Memory B cell (primary cell): Measurements from ENCODE around the gene CCDC63.

ENCODE experiments used
- ATAC-seq: fragments of 150-1000 bp; cut with Tn5 transposase; 2 replicates; pipeline ENCODE4 v1.10.0; 2021; ENCODE audit warnings: low read depth, mild to moderate bottlenecking, moderate library complexity
- DNase-seq, 2 donors: peaks; one replicate each; pipeline ENCODE4 v3.0.0; 2022; ENCODE audit warnings: low spot score in 2 of 2
- H3K27ac Mint-ChIP-seq: one replicate; pipeline ENCODE4 v1.8.0; 2022; ENCODE audit warnings: mild to moderate bottlenecking, moderate library complexity, mixed read lengths
- H3K27me3 Mint-ChIP-seq: one replicate; pipeline ENCODE4 v1.8.0; 2022; ENCODE audit warnings: mixed read lengths
- H3K36me3 Mint-ChIP-seq: one replicate; pipeline ENCODE4 v1.8.0; 2022; ENCODE audit warnings: mild to moderate bottlenecking, mixed read lengths
- H3K4me1 Mint-ChIP-seq: one replicate; pipeline ENCODE4 v1.8.0; 2022; ENCODE audit warnings: mixed read lengths
- H3K4me3 Mint-ChIP-seq: one replicate; pipeline ENCODE4 v1.8.0; 2022; ENCODE audit warnings: mild to moderate bottlenecking, moderate library complexity, mixed read lengths
- H3K9me3 Mint-ChIP-seq: one replicate; pipeline ENCODE4 v1.8.0; 2022; ENCODE audit warnings: mixed read lengths

CCDC63 gene

DNA sequence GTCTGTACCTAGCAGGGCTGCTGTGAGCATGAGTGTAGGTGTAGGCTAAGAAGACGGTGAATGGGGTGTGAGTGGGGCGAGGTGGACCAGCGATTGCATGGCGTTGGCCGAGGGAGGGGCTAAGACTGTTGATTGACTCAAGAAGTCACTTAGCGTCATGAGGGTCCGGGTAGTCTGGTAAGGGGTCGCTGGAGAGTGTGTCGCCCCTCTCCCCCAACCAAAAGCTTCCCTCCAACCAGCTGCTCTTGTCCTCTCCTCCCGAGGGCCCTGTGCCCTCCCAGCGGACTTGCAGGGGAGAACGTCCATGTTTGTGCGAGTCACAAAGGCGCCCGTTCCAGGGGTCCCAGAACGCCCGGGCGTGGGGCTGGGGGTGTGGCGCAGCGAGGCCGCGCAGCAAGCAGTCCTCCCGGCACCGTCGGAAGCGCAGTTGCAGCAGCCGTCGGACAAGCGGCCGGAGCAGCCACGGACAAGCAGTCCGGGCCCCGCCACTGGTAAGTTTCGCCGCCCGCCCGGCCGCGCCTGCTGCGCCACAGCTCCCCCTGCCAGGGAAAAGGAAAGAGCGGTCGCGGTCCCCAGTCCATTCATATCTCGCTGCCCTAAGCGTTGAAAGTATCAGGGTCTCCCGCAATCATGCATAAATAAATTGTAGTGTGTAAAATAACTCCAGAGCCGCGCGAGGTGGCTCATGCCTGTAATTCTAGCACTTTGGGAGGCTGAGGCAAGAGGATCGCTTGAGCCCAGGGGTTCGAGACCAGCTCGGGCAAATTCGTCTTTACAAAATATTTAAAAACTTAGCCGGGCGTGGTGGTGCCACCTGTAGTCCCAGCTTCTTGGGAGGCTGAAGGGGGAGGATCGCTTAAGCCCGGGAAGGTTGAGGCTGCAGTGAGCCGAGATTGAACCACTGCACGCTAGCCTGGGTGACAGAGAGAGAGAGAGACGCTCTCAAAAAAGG lies at the start of gene CCDC63:
Gene CCDC63 (plus strand): TSS at position 373 of the 952 bp plus-strand sequence. CDS start 5,968 bp downstream, outside the sequence.
- H3K9me3 Mint-ChIP-seq = no peaks in the 10 kb centered on the region
- H3K4me3 Mint-ChIP-seq = peak within 1 kb of the TSS; percentile 84
- DNase-seq (peak; percentile 16 to 40), ATAC-seq (peak; percentile 79)
- H3K27me3 Mint-ChIP-seq = peaks cover 8% of the 10 kb centered on the region
- peaks cover 5% of the 10 kb centered on the region for H3K4me1 Mint-ChIP-seq
- no peak within 1 kb of the TSS for H3K27ac Mint-ChIP-seq
- no peaks in the 10 kb centered on the region for H3K36me3 Mint-ChIP-seq

DNA sequence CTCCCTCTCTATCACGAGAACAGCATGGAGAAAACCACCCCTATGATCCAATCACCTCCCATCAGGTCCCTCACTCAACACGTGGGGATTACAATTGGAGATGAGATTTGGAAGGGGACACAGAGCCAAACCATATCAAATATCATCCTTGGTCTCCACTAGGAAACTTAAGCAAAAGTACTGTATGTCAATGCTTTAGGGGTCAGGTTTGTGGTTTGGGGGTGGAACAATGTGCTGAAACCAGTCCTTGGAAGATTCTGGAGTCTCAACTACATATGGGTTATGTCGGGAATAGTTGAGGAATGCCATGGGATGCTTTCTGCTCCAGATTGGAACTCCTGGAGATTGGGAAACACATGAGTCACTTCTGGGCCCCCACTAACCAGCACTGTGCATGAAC lies 48.3 kb upstream of the CCDC63 start:
- no peak for DNase-seq
- peaks cover 2% of the 10 kb centered on the region for H3K36me3 Mint-ChIP-seq
- no peaks in the 10 kb centered on the region for H3K4me1 Mint-ChIP-seq
- no peak overlapping the region for H3K4me3 Mint-ChIP-seq
- ATAC-seq = no peak
- H3K27ac Mint-ChIP-seq = no peak overlapping the region
- peaks cover 6% of the 10 kb centered on the region for H3K9me3 Mint-ChIP-seq
- peaks cover 1% of the 10 kb centered on the region for H3K27me3 Mint-ChIP-seq

DNA sequence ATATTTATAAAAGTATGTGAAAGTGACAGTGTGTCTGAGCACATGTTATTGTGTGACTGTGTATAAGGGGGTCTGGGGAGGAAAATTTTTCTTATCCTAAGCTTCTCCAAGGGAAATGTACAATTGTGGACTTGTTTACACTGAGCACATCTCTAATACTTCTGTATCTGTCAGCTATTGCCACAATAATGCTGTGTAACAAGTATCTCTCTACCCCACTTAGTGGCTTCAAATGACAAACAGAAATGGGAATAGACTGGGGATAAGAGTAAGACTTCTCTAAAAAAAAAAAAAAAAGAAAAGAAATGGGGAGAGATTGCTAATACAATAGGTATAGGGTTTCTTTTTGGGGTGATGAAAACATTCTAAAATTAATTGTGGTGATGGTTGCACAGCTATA lies 44.3 kb upstream of the CCDC63 start:
- DNase-seq (no peak), ATAC-seq (no peak)
- Mint-ChIP-seq H3K36me3 (peaks cover 6% of the 10 kb centered on the region), H3K4me3 (no peak overlapping the region), H3K4me1 (no peaks in the 10 kb centered on the region), H3K9me3 (peaks cover 10% of the 10 kb centered on the region), H3K27ac (no peak overlapping the region), H3K27me3 (peaks cover 3% of the 10 kb centered on the region)

DNA sequence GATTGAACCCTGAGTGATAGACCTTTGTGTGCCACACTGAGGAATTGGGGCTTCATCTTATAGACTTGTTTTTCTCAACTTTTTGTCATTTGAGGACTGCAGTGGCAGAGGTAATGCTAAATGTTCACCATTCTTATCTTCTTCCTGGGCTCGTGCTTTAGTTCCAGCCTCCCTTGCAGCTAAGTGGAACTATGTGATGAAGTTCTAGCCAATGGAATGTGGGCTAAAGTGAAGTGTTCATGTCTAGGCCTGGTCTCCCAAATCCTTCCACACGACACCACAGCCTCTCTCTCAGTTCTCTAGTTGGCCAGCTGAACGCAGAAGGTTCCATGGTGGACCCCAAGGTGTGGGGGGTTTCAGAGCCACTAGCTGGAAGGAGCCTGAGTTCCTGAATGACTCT lies 42.4 kb upstream of the CCDC63 start:
- no peak overlapping the region for H3K27ac Mint-ChIP-seq
- H3K4me1 Mint-ChIP-seq = no peaks in the 10 kb centered on the region
- peaks cover 3% of the 10 kb centered on the region for H3K27me3 Mint-ChIP-seq
- peaks cover 4% of the 10 kb centered on the region for H3K36me3 Mint-ChIP-seq
- H3K9me3 Mint-ChIP-seq = peaks cover 7% of the 10 kb centered on the region
- ATAC-seq = no peak
- no peak for DNase-seq
- H3K4me3 Mint-ChIP-seq = no peak overlapping the region

DNA sequence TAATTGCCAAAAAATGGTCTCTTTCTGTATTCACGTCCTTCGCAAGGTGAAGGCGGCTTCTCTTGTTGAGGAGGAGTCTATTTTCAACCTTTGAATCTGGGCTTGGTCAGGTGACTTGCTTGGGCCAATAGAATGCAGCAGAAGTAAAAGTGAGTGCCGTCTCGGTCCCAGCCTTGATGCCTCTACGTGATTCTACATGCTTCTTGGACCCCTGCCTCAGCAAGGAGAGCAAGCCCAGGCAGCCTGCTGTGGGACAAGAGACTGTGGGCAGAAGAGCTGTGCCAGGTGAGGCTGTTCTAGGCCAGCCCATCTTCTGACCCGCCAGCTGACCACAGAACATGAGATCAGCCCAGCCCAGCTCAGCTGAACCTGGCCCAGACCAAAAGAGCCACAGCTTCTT lies 39.1 kb upstream of the CCDC63 start:
- ATAC-seq = no peak
- Mint-ChIP-seq H3K27me3 (peaks cover 6% of the 10 kb centered on the region), H3K4me1 (peaks cover 2% of the 10 kb centered on the region), H3K36me3 (peaks cover 4% of the 10 kb centered on the region), H3K27ac (no peak overlapping the region), H3K4me3 (no peak overlapping the region), H3K9me3 (peaks cover 5% of the 10 kb centered on the region)
- DNase-seq = no peak

DNA sequence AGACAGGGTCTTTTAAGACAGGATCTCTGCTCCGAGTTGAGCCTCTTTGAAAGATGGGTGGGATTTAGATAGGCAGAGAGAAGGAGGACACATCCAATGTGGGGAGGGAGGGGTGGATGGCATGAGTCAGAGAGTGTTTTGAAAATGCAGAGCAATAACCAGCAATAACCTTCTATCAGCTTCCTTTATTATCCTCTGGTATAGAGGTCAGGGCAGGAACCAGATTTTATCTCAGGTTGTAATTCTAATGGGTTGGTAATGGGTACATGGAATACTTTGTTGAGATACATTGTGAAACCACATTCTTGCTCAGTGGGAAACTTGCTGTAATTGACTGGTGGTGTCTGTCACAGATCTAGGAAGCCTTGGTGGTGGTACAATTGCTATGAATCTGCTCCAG lies 37.6 kb upstream of the CCDC63 start:
- H3K9me3 Mint-ChIP-seq = no peaks in the 10 kb centered on the region
- H3K36me3 Mint-ChIP-seq = peaks cover under 1% of the 10 kb centered on the region
- H3K27ac Mint-ChIP-seq = no peak overlapping the region
- H3K27me3 Mint-ChIP-seq = peaks cover 9% of the 10 kb centered on the region
- peaks cover 4% of the 10 kb centered on the region for H3K4me1 Mint-ChIP-seq
- H3K4me3 Mint-ChIP-seq = no peak overlapping the region
- DNase-seq (no peak), ATAC-seq (no peak)

DNA sequence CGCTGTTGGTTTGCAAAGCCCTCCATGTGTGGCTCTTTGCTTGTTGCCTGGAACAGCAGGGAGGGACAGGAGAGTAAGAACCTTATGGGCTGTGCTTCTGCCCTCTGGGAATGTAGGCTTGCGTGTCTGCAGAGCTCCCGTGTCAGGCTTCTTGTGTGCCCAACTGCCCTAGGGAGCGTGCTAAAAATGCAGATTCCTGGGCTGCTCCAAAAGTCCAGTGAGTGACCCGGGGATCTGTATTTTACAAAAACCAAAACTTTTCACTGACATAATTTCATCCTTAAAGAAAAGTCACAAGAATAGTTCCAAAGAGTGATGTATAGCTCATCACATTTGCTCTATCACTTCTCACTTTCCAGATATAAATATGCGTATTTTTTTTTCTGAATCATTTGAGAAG lies 34.8 kb upstream of the CCDC63 start:
- peaks cover 9% of the 10 kb centered on the region for H3K27me3 Mint-ChIP-seq
- no peaks in the 10 kb centered on the region for H3K9me3 Mint-ChIP-seq
- H3K36me3 Mint-ChIP-seq = no peaks in the 10 kb centered on the region
- no peak overlapping the region for H3K4me3 Mint-ChIP-seq
- no peak for DNase-seq
- H3K27ac Mint-ChIP-seq = no peak overlapping the region
- peaks cover 4% of the 10 kb centered on the region for H3K4me1 Mint-ChIP-seq
- ATAC-seq = no peak

DNA sequence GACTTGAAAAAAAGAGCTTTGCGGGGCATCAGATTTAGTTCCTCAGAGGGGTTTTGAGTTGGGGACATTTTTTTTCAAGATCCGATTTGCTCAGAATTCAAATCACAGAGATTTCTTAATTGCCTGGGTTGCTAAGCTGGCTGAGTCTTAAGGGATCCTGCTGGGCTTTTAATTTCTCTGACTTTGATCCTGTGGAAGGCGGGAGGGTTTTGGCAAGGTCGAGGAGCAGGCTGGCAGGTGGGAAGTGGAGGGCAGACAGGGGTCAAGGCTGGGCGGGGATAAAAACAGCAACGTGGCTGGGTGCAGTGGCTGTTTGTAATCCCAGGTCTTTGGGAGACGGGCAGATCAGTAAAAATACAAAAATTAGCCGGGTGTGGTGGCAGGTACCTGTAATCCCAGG lies 33.5 kb upstream of the CCDC63 start:
- ATAC-seq (no peak), DNase-seq (no peak)
- Mint-ChIP-seq H3K9me3 (no peaks in the 10 kb centered on the region), H3K4me3 (no peak overlapping the region), H3K27ac (no peak overlapping the region), H3K4me1 (peaks cover 4% of the 10 kb centered on the region), H3K27me3 (peaks cover 9% of the 10 kb centered on the region), H3K36me3 (no peaks in the 10 kb centered on the region)

DNA sequence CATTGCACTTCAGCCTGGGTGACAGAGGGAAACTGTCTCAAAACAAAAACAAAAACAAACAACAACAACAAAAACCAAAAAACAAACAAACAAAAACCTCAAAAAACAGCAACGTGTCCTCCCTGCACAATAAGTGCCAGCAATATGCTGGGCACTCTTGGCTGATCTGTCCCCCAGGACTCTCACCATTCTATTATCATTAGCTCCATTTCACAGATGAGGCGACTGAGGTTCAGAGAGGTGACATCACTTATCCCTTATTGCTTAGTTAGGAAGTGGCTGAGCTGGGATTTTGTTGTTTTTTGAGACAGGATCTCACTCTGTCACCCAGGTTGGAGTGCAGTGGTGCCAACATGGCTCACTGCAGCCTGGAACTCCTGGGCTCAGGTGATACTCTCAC lies 33.0 kb upstream of the CCDC63 start:
- ATAC-seq = no peak
- Mint-ChIP-seq H3K27ac (no peak overlapping the region), H3K9me3 (no peaks in the 10 kb centered on the region), H3K4me3 (no peak overlapping the region), H3K27me3 (peaks cover 9% of the 10 kb centered on the region), H3K4me1 (peaks cover 4% of the 10 kb centered on the region), H3K36me3 (no peaks in the 10 kb centered on the region)
- no peak for DNase-seq

DNA sequence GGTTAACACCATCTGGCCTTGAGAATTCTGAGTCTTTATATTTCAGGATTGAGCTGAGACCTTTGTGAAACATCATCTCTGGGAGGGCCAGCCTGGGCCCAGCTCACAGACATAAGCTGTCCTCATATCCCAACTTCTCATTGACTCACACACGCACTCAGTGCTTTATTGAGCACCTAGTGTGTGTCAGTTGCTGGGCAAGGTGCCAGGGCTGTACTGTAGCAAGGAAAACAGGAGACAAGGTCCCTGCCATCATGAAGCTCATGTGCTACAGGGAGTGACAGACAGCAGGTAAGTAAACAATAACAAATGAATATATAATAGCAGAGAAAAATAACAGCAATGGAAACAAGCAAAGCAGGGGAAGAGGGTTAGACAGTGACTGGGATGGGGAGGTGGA lies 30.5 kb upstream of the CCDC63 start:
- peaks cover 4% of the 10 kb centered on the region for H3K4me1 Mint-ChIP-seq
- no peak overlapping the region for H3K4me3 Mint-ChIP-seq
- H3K36me3 Mint-ChIP-seq = no peaks in the 10 kb centered on the region
- ATAC-seq (no peak), DNase-seq (no peak)
- peaks cover 2% of the 10 kb centered on the region for H3K9me3 Mint-ChIP-seq
- H3K27me3 Mint-ChIP-seq = peaks cover 9% of the 10 kb centered on the region
- H3K27ac Mint-ChIP-seq = no peak overlapping the region

DNA sequence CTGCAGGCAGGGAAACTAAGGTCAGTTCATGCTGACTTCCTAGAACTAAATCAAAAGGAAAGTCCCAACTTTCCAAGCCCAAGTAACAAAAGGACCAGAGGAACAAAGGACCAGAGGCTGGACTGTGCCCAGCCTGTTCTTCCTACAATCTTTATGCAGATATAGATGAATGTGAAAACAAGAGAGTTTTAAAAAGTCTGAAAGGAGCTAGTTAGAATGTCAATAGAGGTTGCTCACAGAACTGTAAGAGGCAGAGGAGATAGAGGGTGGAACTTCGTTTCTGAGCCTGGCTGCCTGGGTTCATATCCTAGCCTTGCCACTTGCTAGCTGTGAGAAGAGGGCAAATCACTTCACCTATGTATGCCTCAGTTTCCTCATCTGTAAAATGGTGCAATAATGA lies 30.0 kb upstream of the CCDC63 start:
- H3K27me3 Mint-ChIP-seq = peaks cover 7% of the 10 kb centered on the region
- no peak overlapping the region for H3K4me3 Mint-ChIP-seq
- ATAC-seq (no peak), DNase-seq (no peak)
- peaks cover 4% of the 10 kb centered on the region for H3K4me1 Mint-ChIP-seq
- peaks cover 2% of the 10 kb centered on the region for H3K9me3 Mint-ChIP-seq
- H3K27ac Mint-ChIP-seq = no peak overlapping the region
- H3K36me3 Mint-ChIP-seq = no peaks in the 10 kb centered on the region

DNA sequence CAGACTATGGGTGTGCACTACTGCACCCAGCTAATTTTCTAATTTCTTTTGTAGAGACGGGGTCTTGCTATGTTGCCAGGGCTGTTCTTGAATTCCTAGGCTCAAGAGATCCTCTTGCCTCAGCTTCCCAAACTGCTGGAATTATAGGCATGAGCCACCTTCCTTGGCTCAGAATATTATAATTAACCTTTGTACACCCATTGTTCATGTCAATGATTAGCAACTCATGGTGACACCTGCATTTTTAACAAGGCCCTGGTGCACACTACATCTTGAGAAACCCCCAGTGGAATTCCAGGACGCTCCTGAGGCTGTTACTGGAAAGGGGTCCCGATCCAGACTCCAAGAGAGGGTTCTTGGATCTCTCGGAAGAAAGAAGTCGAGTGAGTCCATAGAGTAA lies 28.3 kb upstream of the CCDC63 start:
- Mint-ChIP-seq H3K27me3 (peaks cover 2% of the 10 kb centered on the region), H3K4me3 (no peak overlapping the region), H3K27ac (no peak overlapping the region), H3K4me1 (peaks cover 4% of the 10 kb centered on the region), H3K9me3 (peaks cover 2% of the 10 kb centered on the region), H3K36me3 (no peaks in the 10 kb centered on the region)
- DNase-seq = no peak
- no peak for ATAC-seq

DNA sequence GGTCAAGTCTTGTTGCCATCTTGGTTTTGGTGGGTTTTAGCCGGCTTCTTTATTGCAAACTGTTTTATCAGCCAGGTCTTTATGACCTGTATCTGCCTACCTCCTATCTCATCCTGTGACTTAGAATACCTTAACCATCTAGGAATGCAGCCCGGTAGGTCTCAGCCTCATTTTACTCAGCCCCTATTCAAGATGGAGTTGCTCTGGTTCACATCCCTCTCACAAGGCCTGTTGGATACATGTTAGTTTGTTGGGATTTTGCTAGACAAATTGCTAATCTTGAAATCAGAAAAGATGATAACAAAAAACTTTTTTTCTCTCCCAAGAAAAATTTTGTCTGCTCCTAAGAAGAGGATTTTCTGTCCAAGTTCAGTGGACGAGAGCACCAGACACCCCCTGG lies 27.6 kb upstream of the CCDC63 start:
- H3K27ac Mint-ChIP-seq = no peak overlapping the region
- peaks cover 2% of the 10 kb centered on the region for H3K9me3 Mint-ChIP-seq
- DNase-seq (no peak), ATAC-seq (no peak)
- H3K27me3 Mint-ChIP-seq = peaks cover 2% of the 10 kb centered on the region
- H3K4me1 Mint-ChIP-seq = peaks cover 4% of the 10 kb centered on the region
- no peaks in the 10 kb centered on the region for H3K36me3 Mint-ChIP-seq
- no peak overlapping the region for H3K4me3 Mint-ChIP-seq

DNA sequence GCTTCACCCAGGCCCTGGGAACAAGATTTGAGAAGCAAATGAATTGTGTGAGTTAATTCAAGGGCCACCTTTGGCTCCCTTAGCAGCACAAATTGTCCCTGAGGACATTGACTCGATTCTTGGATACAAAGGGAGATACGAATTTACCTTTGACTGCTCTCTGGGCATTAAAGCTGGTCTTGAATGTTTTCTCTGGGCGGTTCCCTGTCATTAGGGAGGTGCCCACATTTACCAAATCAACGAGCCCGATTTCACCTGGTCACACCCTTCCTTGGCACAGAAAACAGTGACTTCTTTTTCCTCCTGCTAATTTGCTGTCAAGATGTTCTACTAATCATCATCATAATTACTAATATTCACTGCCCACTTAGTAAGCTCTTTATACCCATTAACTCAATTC lies 27.1 kb upstream of the CCDC63 start:
- peaks cover 2% of the 10 kb centered on the region for H3K9me3 Mint-ChIP-seq
- no peak for ATAC-seq
- no peak for DNase-seq
- no peak overlapping the region for H3K27ac Mint-ChIP-seq
- H3K27me3 Mint-ChIP-seq = peaks cover 2% of the 10 kb centered on the region
- H3K4me3 Mint-ChIP-seq = no peak overlapping the region
- H3K36me3 Mint-ChIP-seq = no peaks in the 10 kb centered on the region
- H3K4me1 Mint-ChIP-seq = peaks cover 4% of the 10 kb centered on the region

DNA sequence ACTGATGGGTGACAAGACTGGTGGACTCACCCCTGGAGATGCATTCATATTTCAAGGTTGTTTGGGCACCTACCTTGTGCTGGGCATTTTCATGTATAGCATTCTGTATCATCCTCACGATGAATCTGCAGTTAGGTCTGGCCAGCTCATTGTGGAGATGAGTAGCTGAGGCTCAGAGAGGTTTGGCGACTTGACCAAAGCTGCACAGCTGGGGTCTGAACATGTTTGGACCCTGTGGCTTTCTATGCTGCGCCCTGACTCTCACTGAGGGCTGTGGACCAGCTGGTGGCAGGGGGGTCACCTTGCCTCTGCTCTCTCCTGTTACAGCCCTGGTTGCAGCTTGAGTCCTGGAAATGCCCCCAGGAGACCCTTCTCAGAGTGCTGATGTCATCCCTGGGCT lies 24.9 kb upstream of the CCDC63 start:
- Mint-ChIP-seq H3K9me3 (peaks cover 2% of the 10 kb centered on the region), H3K36me3 (no peaks in the 10 kb centered on the region), H3K27ac (no peak overlapping the region), H3K4me1 (peaks cover 9% of the 10 kb centered on the region), H3K27me3 (peaks cover 2% of the 10 kb centered on the region), H3K4me3 (no peak overlapping the region)
- no peak for DNase-seq
- no peak for ATAC-seq
